Activated CD4-positive, CD25-positive, alpha-beta regulatory T cell treated with anti-CD3 and anti-CD28 coated beads, Interleukin-2, amount 50 U/mL, for 72 hours (primary cell): Measurements from ENCODE around the gene SLC31A1.
"Not testable (repeated sequence)": the region's sequence is repeated elsewhere in the genome, so short reads cannot be mapped to it uniquely, and the experiment has no call there.

Experiments
- DNase-seq: peaks from one replicate; pipeline ENCODE4 v3.0.0; 2021

The SLC31A1 gene

GRCh38 chr9:113267911-113268566 lies 46.7 kb downstream of the SLC31A1 start:
- no peak for DNase-seq

- DNase-seq: no peak
Observed at GRCh38 chr9:113269355-113269754, 48.0 kb downstream of the SLC31A1 start.

- DNase-seq: no peak
Observed at GRCh38 chr9:113269871-113270270, 48.5 kb downstream of the SLC31A1 start.

GRCh38 chr9:113274474-113275156 lies 53.3 kb downstream of the SLC31A1 start:
- no peak for DNase-seq

- peak; percentile 93 for DNase-seq
Observed at GRCh38 chr9:113275157-113276131, 54.1 kb downstream of the SLC31A1 start, which contains the start of the genes CDC26 and PRPF4. Gene CDC26, minus strand, starts transcription at chr9:113275572. Its CDS starts 3,065 bp downstream, at chr9:113272507. Gene PRPF4, plus strand, starts transcription at chr9:113275658. Its CDS starts 86 bp downstream, at chr9:113275744.

- no peak for DNase-seq
Observed at GRCh38 chr9:113278840-113279239, 57.5 kb downstream of the SLC31A1 start.

GRCh38 chr9:113281356-113281755 lies 60.0 kb downstream of the SLC31A1 start:
- no peak for DNase-seq

- no peak for DNase-seq
Observed at GRCh38 chr9:113289091-113289490, 67.7 kb downstream of the SLC31A1 start.

GRCh38 chr9:113290052-113290607 lies 68.8 kb downstream of the SLC31A1 start:
- no peak for DNase-seq

- DNase-seq: no peak
Observed at GRCh38 chr9:113293285-113293878, 72.0 kb downstream of the SLC31A1 start.

- DNase-seq: not testable (repeated sequence)
Observed at GRCh38 chr9:113296247-113296646, 74.9 kb downstream of the SLC31A1 start.

GRCh38 chr9:113296796-113297558 lies 75.6 kb downstream of the SLC31A1 start:
- no peak for DNase-seq

- no peak for DNase-seq
Observed at GRCh38 chr9:113298311-113298710, 77.0 kb downstream of the SLC31A1 start.

- no peak for DNase-seq
Observed at GRCh38 chr9:113298924-113299770, 77.8 kb downstream of the SLC31A1 start.

- no peak for DNase-seq
Observed at GRCh38 chr9:113299800-113300292, 78.5 kb downstream of the SLC31A1 start.

GRCh38 chr9:113301548-113301947 lies 80.2 kb downstream of the SLC31A1 start:
- no peak for DNase-seq

GRCh38 chr9:113302792-113303418 lies 81.6 kb downstream of the SLC31A1 start, which contains the start of gene RNF183:
Gene RNF183, minus strand, starts transcription at chr9:113303376. Its CDS starts 5,192 bp downstream, at chr9:113298184.
- DNase-seq: no peak

GRCh38 chr9:113306566-113306965 lies 85.2 kb downstream of the SLC31A1 start:
- no peak for DNase-seq

GRCh38 chr9:113307396-113307975 lies 86.1 kb downstream of the SLC31A1 start:
- DNase-seq: no peak
